ENCODE measurements around the gene VWA5B1. TPM values are rescaled to one million over a fixed set of nuclear protein-coding genes. Genes with fewer than 3 reads are reported as not detected.

Gene VWA5B1
- total and polyA plus RNA-seq, 2 of the 8 experiments (the other 6 are each of a cell fraction or from before 2014, with no cell fraction given): 0.54 to 2.3 TPM

- TF ChIP-seq JUND (IDR thresholded peaks at IDR 0.05; ENCODE audit: low read length) (0 out of 2 replicates have a peak, but pooled peaks have one; percentile 20), TAF1 (IDR thresholded peaks at IDR 0.05; ENCODE audit: low read depth, low read length) (no peak), ASH2L (IDR thresholded peaks at IDR 0.05; ENCODE audit: low read length) (no peak), RFX5 (IDR thresholded peaks at IDR 0.05; ENCODE audit: borderline replicate concordance, low read depth, low read length) (peak; percentile 11; the same call in 1 of the 2 replicates), GABPA (IDR thresholded peaks at IDR 0.05; ENCODE audit: borderline replicate concordance, insufficient read depth, low read length) (peak; percentile 24; the same call in 1 of the 2 replicates), KDM1A (IDR thresholded peaks at IDR 0.05; ENCODE audit: borderline replicate concordance, low read length) (no peak)
- TF ChIP-seq, protein P1, sequence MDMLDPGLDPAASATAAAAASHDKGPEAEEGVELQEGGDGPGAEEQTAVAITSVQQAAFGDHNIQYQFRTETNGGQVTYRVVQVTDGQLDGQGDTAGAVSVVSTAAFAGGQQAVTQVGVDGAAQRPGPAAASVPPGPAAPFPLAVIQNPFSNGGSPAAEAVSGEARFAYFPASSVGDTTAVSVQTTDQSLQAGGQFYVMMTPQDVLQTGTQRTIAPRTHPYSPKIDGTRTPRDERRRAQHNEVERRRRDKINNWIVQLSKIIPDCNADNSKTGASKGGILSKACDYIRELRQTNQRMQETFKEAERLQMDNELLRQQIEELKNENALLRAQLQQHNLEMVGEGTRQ (IDR thresholded peaks at IDR 0.05; ENCODE audit: low read length): peak; percentile 16; the same call in 1 of the 2 replicates
Measured at GRCh38 chr1:20376880-20377494, 86.3 kb downstream of the VWA5B1 start (continued).

Data from H1 (cell line).